Neural progenitor cell (in vitro differentiated cells): ENCODE measurements around the gene NRM.

Experiments used
- EZH2 ChIP-seq: fragments of 200-600 bp; sonication (generic); IDR thresholded peaks from 2 replicates; pipeline ENCODE4 v1.6.1; 2017; ENCODE audit warnings: antibody characterized with exemption, mild to moderate bottlenecking, moderate library complexity
- TF ChIP-seq, protein P1 (sequence below): fragments of 200-600 bp; sonication (generic); IDR thresholded peaks from 2 replicates; pipeline ENCODE4 v1.5.1; 2017; ENCODE audit warnings: antibody characterized with exemption, mild to moderate bottlenecking

DNA sequence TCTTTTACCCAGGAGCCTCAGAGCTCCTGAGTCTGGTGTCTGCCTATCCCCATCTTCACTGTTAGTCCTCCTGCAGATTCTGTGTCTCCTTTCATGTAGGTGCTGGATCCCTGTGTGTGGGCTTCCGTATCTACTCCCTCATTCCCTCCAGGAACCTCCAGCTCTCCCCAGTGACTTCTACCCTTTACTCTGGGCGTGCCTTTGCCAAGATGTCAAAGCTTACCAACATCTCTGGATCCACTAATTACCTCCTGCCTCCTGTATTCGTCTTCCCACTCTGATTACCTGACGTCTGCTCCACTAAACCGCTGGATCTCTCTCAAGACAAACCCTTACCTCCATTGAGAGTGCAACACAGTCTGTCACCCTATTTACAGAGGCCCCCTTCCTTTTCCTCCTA, 46.0 kb downstream of the NRM start:
- TF ChIP-seq, protein P1, sequence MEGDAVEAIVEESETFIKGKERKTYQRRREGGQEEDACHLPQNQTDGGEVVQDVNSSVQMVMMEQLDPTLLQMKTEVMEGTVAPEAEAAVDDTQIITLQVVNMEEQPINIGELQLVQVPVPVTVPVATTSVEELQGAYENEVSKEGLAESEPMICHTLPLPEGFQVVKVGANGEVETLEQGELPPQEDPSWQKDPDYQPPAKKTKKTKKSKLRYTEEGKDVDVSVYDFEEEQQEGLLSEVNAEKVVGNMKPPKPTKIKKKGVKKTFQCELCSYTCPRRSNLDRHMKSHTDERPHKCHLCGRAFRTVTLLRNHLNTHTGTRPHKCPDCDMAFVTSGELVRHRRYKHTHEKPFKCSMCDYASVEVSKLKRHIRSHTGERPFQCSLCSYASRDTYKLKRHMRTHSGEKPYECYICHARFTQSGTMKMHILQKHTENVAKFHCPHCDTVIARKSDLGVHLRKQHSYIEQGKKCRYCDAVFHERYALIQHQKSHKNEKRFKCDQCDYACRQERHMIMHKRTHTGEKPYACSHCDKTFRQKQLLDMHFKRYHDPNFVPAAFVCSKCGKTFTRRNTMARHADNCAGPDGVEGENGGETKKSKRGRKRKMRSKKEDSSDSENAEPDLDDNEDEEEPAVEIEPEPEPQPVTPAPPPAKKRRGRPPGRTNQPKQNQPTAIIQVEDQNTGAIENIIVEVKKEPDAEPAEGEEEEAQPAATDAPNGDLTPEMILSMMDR: no peak
- no peak for TF ChIP-seq EZH2
